RWPE1 (cell line): ENCODE data around the gene LMF1.

Experiments used
- CTCF ChIA-PET: fragments of 350-600 bp; sonication (Branson Sonifier 250); formaldehyde crosslinking; extraction: SDS; loops from one replicate; lab custom pipeline; 2021; lab: Yijun Ruan, JAX
- POLR2A ChIA-PET: fragments of 400-600 bp; formaldehyde crosslinking; extraction: SDS; loops from one replicate; lab custom pipeline; 2020; ENCODE audit warnings: antibody characterized with exemption; ENCODE audit not compliant: low non-redundant PET; lab: Yijun Ruan, JAX
- DNase-seq: peaks from one replicate; pipeline ENCODE4 v3.0.0; 2012; ENCODE audit warnings: low spot score
- H3K27ac ChIP-seq: fragments of 450-650 bp; 2 replicates; pipeline ENCODE4 v1.5.1; 2017
- TF ChIP-seq, protein P1 (sequence below): fragments of 450-650 bp; conservative IDR thresholded peaks from 2 replicates; pipeline ENCODE4 v1.5.1; 2017; ENCODE audit warnings: low read depth, mild to moderate bottlenecking

The LMF1 gene

DNA sequence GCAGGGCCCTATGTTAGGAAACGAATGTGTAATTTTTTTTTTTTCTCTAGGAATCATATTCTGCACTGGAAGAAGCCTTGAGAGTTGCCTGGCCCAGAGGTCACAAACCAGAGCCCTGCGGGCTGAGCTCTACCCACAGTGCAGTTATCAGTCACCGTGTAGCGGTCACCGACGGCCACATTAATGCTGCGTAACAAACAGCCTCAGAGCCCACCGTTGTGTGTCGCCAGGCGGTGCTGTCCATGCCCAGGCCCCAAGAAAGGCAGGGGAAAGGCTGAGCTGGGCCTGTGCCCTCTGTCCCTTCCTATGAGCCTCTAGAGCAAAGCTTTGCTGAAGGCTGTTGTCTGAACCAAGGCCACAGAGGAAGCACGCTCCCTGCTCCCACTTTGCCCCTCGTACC, 4.5 kb upstream of the LMF1 start:
- CTCF ChIA-PET, result interaction anchor here (0.7 kb wide), 1 partner anchor 131 kb away, joined by 8 read pairs; no protein-coding TSS in a partner anchor

DNA sequence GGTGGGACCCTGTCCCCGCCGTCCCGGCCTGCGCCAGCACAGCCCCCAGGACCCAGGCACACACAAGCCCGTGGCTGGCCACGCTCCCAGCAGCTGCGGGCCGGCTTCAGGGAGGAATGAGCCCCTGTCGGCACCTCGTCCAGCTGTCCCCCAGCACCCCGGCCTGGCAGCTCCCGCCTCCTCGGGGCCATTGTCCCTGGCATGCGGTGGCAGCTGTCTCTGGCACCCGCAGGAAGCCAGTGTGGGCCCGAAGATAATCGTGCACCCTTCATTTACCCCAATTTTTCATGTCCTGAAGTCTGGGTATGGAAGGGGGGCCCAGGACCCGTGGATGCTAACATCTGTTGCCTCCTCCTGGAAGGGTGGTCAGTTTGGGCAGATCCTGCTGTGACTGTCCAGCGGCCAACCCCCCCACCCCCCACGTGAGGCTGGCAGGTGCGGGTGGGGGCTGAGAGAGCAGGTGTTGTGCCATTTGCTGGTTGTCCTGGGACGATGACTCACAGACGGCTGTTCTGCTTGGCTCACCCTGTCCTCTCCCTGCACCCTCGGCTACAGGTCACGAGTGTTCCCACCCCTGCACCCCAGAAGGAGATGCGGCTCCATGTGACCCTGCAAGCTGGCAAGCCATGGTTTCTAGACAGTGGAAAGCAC, 4.0 kb upstream of the LMF1 start:
- TF ChIP-seq, protein P1, sequence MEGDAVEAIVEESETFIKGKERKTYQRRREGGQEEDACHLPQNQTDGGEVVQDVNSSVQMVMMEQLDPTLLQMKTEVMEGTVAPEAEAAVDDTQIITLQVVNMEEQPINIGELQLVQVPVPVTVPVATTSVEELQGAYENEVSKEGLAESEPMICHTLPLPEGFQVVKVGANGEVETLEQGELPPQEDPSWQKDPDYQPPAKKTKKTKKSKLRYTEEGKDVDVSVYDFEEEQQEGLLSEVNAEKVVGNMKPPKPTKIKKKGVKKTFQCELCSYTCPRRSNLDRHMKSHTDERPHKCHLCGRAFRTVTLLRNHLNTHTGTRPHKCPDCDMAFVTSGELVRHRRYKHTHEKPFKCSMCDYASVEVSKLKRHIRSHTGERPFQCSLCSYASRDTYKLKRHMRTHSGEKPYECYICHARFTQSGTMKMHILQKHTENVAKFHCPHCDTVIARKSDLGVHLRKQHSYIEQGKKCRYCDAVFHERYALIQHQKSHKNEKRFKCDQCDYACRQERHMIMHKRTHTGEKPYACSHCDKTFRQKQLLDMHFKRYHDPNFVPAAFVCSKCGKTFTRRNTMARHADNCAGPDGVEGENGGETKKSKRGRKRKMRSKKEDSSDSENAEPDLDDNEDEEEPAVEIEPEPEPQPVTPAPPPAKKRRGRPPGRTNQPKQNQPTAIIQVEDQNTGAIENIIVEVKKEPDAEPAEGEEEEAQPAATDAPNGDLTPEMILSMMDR, result no peak
- DNase-seq, result no peak
- H3K27ac ChIP-seq, result no peak overlapping the region
- POLR2A ChIA-PET, result no interaction called here
- CTCF ChIA-PET, result interaction anchor here (0.7 kb wide), 1 partner anchor 130 kb away, joined by 8 read pairs; no protein-coding TSS in a partner anchor

More for the DNA sequence above, 4.5 kb upstream of the LMF1 start:
- no peak overlapping the region for H3K27ac ChIP-seq
- no peak for DNase-seq
- TF ChIP-seq, protein P1, result no peak
- POLR2A ChIA-PET, result no interaction called here

DNA sequence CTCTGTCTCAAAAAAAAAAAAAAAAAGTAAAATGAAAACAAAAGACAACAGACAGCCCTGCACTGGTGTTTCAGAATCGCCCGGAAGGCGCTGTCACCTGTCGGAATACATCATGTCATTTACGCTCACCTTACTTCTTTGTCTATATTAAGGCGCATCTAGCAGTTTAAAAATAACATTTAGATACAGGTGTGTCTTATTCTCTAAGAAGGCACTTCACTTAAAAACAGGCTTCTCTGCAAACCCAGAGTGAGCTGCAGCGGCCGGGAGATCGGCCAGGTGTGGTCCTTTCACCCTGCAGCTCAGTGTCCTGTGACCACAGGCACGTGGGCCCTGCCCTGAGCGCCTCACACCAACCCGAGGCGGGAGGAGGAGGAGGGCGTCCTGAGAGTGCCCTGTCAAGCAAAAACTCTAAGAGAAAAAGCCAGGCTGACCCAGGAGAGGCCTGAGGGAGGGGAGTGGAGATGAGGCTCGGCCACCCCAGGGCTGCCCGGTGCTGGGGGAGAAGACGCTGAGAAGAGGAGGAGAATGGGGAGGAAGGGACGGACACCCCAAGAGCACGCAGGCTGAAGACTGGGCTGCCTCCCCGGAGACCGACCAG, 3.3 kb upstream of the LMF1 start:
- TF ChIP-seq, protein P1, result no peak
- ChIA-PET CTCF (interaction anchor here (0.6 to 1.0 kb wide), 2 partner anchors 78 to 84 kb away, joined by 3 read pairs; no protein-coding TSS in a partner anchor), POLR2A (no interaction called here)
- H3K27ac ChIP-seq, result no peak overlapping the region
- DNase-seq, result no peak

DNA sequence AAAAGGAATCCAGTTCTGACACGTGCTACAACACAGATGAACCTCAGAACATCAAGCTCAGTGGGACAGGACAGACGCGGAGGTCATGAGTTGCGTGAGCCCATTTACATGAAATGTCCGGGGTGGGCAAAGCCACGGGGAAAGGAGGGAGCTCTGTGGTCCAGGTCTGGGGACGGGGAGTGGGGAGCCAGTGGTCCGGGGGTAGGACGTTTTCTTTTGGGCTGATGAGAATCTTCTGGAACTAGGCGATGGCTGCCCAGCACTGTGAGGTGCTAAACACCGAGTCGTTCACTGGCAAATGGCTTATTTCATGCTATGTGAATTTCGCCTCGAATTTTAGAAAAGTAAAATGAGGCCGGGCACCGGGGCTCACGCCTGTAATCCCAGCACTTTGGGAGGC, 2.6 kb upstream of the LMF1 start:
- no peak overlapping the region for H3K27ac ChIP-seq
- ChIA-PET POLR2A (no interaction called here), CTCF (interaction anchor here (0.6 to 1.0 kb wide), 2 partner anchors 79 to 85 kb away, joined by 3 read pairs; no protein-coding TSS in a partner anchor)
- TF ChIP-seq, protein P1, result no peak
- DNase-seq, result no peak

DNA sequence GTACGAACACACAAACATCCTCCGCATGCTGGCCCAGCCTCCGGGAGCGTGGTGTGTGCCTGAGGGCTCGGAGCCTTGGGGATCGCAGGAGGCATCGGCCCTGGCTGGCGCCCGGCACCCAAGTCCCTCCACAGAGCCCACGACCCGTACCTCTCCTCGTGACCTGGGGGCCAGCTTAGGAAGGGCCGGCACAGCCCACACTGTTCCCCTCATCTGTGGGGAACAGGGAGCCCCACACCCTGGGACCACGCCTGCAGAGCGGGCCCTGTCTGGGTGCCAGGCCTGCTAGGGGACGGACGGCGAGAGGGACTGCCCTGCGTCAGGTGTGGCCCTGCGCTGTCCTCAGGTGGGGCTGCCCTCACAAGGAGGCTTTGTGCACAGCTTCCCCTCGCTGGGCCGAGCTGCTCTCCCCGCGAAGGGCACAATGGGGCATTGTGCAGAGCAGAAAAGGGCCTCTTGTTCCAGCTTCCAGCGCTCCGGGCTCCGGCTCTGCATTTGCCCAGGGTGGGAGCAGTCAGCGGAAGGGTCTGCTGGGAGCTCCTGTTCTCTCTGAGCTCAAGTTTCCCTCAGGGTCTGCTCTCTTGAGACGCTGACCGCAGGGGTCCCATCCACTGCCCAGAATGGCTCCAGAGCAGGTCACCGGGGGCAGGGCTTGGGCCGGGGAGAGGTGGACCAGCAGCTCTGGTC, 1.7 kb upstream of the LMF1 start:
- no peak for DNase-seq
- CTCF ChIA-PET, result no interaction called here
- POLR2A ChIA-PET, result no interaction called here
- TF ChIP-seq, protein P1, result no peak
- H3K27ac ChIP-seq, result no peak overlapping the region

DNA sequence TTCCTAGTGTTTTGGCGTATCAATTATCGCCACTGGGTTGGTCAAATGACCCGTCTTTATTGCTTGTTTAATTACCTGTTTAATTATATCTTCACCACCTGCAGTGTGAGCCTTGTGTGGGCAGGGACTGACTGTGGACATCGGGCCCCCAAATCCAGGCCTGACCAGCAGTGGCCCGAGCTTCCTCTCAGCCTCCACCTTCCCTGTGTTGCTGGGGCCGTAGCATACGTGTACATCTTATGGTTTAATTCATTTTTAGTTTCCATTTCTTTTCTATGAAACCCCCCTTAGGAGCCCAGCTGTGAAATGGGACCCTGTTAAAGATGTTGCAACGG, 1.2 kb upstream of the LMF1 start:
- POLR2A ChIA-PET, result no interaction called here
- no peak overlapping the region for H3K27ac ChIP-seq
- CTCF ChIA-PET, result no interaction called here
- DNase-seq, result no peak
- TF ChIP-seq, protein P1, result no peak
